Measurements from ENCODE around the gene POLR2M.

- TF ChIP-seq CTCF (IDR thresholded peaks at IDR 0.05; ENCODE audit: extremely low read depth in 1 of 2, insufficient read depth in 1 of 2, low read depth in 1 of 2, low read length in 2 of 2) (no peak), MAX (IDR thresholded peaks at IDR 0.05; ENCODE audit: insufficient read depth, insufficient read length) (no peak), POLR2A (IDR thresholded peaks at IDR 0.05; ENCODE audit: low read depth, low read length) (no peak)
These were observed 28.9 kb downstream of the POLR2M start for GRCh38 chr15:57735431-57735830.
